Mammary epithelial cell (primary cell): ENCODE data around the gene ASPHD2.

Source experiments
- CTCF ChIP-seq, 2 donors: IDR thresholded peaks in 1 of 2; conservative IDR thresholded peaks in 1 of 2; 2 replicates each; pipeline ENCODE4 v1.5.1; 2011 to 2012; ENCODE audit warnings: inconsistent platforms in 2 of 2, low read length in 2 of 2, mild to moderate bottlenecking in 2 of 2, control low read depth in 1 of 2, low read depth in 1 of 2; ENCODE audit not compliant: insufficient read depth in 1 of 2; ENCODE audit errors: extremely low read depth in 1 of 2
- EZH2 ChIP-seq: IDR thresholded peaks from 2 replicates; pipeline ENCODE4 v1.6.1; 2012; ENCODE audit warnings: low read length, inconsistent platforms, borderline replicate concordance

- TF ChIP-seq EZH2 = no peak
- no peak for TF ChIP-seq CTCF (conservative IDR thresholded peaks at IDR 0.05 in 1 of 2, IDR thresholded peaks at IDR 0.05 in 1 of 2; ENCODE audit: extremely low read depth in 1 of 2, insufficient read depth in 1 of 2, low read depth in 1 of 2, low read length in 2 of 2)
Observed at GRCh38 chr22:26428515-26429457, at the start of gene ASPHD2.
